Coronary artery (tissue), 2 donors: ENCODE results near the gene MPV17L2.

Experiments used
- DNase-seq: peaks from one replicate; pipeline ENCODE4 v3.0.0-alpha.2; 2017; ENCODE audit warnings: low spot score
- H3K27ac ChIP-seq, 2 donors: fragments of 200-600 bp; sonication (generic); one replicate each; pipeline ENCODE4 v1.5.1; 2016 to 2019
- H3K4me3 ChIP-seq: fragments of 200-600 bp; sonication (generic); 2 replicates; pipeline ENCODE4 v1.5.1; 2016; ENCODE audit warnings: mild to moderate bottlenecking, moderate library complexity
- CTCF ChIP-seq: fragments of 200-600 bp; sonication (generic); IDR thresholded peaks from one replicate; pipeline ENCODE4 v1.5.1; 2019; ENCODE audit warnings: antibody characterized with exemption

Gene MPV17L2

DNA sequence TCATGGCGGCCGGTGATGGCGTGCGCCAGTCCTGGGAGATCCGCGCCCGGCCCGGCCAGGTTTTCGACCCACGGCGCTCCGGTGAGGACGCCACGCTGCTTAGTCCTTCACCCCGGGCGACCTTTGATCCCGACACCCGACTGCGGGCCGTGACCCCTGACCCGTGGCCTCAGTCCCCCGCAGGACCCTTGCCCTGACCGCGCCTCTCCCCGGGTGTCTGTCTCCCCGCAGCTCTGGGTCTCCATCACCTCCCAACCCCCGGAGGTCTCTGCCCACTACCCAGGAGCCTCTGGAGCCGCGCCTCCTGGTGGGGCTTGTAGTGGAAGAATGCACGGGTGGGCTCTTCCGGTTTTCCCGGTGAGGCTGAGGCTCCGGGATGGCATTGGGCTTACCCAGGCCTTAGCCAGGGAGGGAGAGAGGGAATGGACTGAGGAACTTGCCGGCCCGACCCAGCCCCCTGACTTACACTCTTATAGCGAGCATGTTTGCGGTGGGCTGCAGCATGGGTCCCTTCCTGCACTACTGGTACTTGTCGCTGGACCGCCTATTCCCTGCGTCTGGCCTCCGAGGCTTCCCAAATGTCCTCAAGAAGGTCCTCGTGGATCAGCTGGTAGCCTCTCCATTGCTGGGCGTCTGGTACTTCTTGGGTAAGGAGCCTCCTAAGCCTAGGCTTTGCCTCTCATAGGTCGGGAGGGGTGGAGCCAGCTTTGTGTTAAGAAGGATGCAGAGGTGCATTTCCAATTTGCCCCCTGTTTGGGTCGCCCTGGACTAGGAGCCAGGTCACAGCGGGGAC lies 566 bp downstream of the MPV17L2 start:
- no peak for TF ChIP-seq CTCF

DNA sequence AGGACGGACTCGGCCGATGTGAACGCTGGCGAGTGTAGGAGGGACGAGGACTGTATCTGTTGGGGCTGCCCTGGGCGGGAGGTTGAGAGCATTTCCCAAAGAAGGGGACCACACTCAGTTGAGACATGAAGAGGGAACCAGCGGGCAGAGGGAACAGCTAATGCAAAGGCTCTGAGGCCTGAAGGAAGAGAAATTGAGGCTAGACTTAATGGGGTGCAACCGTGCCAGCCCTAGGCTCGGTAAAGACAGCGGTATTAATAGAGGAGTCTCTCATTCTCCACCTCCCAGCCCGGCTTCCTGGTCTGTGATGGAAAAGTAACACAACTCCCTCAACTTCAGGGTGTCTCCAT lies 1.1 kb downstream of the MPV17L2 start:
- peak overlapping the region in 1 of 2 donors; percentile 15 for H3K27ac ChIP-seq
- DNase-seq = no peak
- no peak for TF ChIP-seq CTCF
- peak overlapping the region; percentile 91 for H3K4me3 ChIP-seq

More for the DNA sequence above, 566 bp downstream of the MPV17L2 start:
- peak overlapping the region; percentile 91 for H3K4me3 ChIP-seq
- DNase-seq = peak; percentile 82
- peak overlapping the region; percentile 82 to 94 for H3K27ac ChIP-seq

- no peak for TF ChIP-seq CTCF
- peak overlapping the region; percentile 91 for H3K4me3 ChIP-seq
- DNase-seq = no peak
- peak overlapping the region in 1 of 2 donors; percentile 15 for H3K27ac ChIP-seq
Observed at GRCh38 chr19:18194554-18195238, 1.7 kb downstream of the MPV17L2 start.

DNA sequence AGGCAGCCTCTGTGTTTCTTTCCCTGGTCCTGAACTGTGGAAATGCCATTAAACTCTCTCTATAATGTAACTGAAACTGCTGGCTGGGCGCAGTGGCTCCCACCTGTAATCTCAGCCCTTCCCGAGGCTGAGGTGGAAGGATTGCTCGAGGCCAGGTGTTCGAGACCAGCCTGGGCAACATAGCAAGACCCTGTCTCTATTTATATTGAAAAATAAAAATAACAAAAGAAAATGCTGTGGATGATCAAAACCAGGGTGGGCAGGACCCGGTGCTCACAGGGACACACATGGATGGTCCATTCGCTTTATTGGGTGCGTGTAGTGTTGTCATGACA lies 3.5 kb downstream of the MPV17L2 start:
- TF ChIP-seq CTCF = no peak
- DNase-seq = no peak

GRCh38 chr19:18197306-18197705 lies 4.3 kb downstream of the MPV17L2 start:
- TF ChIP-seq CTCF = no peak
- H3K27ac ChIP-seq = no peak overlapping the region
- no peak overlapping the region for H3K4me3 ChIP-seq
- no peak for DNase-seq

More for the DNA sequence above, 3.5 kb downstream of the MPV17L2 start:
- Histone ChIP-seq H3K27ac (no peak overlapping the region), H3K4me3 (no peak overlapping the region)

GRCh38 chr19:18197941-18198340 lies 4.9 kb downstream of the MPV17L2 start:
- no peak overlapping the region for H3K27ac ChIP-seq
- DNase-seq = no peak
- H3K4me3 ChIP-seq = no peak overlapping the region
- no peak for TF ChIP-seq CTCF

- no peak for TF ChIP-seq CTCF
- DNase-seq = no peak
- H3K4me3 ChIP-seq = no peak overlapping the region
- no peak overlapping the region for H3K27ac ChIP-seq
Observed at GRCh38 chr19:18198374-18198773, 5.4 kb downstream of the MPV17L2 start.
